Stimulated activated naive CD8-positive, alpha-beta T cell treated with anti-CD3 and anti-CD28 coated beads, Interleukin-15, Interleukin-2, amounts not matched to agents 100 U/mL and 50 U/mL, for 24 hours (primary cell): ENCODE results near the gene PAK1.
A peak's percentile ranks its signal among the peaks of the same experiment; 100 is the strongest.

Experiments
- ATAC-seq: fragments of 150-1000 bp; cut with Tn5 transposase; one replicate; pipeline ENCODE4 v1.10.0; 2021
- DNase-seq: peaks from one replicate; pipeline ENCODE4 v3.0.0; 2021

Gene PAK1

GRCh38 chr11:77436506-77436905 is 37.4 kb downstream of the PAK1 start:
- DNase-seq (no peak), ATAC-seq (no peak)

DNA sequence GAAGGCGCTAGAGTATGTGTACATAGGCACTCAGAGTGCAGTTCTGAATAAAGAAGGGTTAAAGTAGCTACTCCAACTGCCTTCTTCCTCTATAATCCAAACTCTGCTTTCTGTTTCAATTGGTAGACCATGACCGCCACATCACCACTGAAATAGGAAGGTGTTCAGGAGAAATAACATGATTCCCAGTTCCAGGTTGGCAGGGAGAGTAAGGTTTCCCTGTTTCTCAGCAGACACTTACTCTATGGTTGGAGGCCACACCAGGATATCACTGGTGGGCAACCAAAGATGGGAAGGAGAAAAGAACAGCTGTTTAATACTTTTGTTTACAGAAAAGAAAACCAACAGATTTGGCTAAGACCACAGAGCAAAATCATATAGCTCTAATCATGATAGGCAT is 37.9 kb downstream of the PAK1 start:
- no peak for ATAC-seq
- DNase-seq = no peak

GRCh38 chr11:77431813-77432212 is 42.1 kb downstream of the PAK1 start:
- no peak for DNase-seq
- peak; percentile 57 for ATAC-seq

- DNase-seq = no peak
- no peak for ATAC-seq
Measured at GRCh38 chr11:77428598-77428997, 45.3 kb downstream of the PAK1 start.

DNA sequence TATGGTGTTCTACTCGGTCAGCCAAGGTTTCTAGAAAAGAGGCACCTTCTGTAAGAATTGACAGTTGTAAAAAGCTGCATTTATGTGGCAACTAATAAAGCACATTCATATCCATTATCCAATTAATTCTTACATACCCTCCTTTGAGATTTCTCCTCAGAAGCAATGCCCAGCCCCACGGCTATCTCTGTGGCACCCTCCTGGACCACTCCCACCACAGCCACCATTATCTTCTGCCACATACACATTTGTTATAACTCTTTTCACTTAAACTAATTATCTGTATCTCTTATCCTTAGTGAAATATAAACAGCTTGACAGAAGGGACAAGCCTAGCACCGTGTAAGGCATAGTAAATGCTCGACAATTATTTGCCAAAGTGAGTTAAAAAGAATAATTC is 48.5 kb downstream of the PAK1 start:
- ATAC-seq = no peak
- DNase-seq = no peak

DNA sequence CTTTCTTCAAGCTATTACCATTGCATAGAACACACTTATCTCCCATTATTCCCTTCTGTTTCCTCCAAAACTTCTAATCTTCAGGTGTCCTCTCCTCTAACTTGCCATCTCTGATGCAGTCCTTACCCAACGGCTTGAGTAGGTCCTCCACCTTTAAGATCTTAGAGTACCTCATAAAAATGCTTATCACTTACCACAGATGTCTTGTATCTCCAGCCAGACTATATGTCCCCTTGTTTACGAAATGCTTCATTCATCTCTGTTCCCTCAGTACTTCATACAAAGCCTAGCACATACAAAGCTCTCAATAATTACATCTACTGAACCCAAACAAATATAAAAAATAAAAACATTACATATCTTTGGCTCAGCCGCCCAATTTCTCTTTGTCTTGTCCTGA is 49.2 kb downstream of the PAK1 start:
- DNase-seq (no peak), ATAC-seq (no peak)

- DNase-seq (no peak), ATAC-seq (no peak)
Measured at GRCh38 chr11:77423624-77424023, 50.3 kb downstream of the PAK1 start.

DNA sequence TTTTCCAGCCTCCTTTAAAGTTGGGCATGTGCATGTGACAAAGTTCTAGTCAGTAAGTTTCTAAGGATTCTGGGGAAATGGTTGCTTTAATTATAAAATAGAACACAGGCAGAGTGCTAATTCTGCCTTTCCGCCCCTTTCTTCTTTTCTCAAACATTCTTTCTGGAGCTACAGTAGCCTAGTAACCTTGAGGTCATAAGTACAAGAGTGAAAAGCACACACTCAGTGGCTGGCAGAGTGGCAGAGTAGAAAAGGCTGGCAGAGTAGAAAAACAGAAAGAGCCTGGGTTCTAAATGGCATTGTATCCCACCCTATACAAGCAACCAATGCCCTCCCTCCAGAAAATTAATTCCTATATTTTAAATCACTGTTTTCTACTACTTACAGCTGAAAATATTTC is 51.2 kb downstream of the PAK1 start:
- ATAC-seq (no peak), DNase-seq (no peak)

DNA sequence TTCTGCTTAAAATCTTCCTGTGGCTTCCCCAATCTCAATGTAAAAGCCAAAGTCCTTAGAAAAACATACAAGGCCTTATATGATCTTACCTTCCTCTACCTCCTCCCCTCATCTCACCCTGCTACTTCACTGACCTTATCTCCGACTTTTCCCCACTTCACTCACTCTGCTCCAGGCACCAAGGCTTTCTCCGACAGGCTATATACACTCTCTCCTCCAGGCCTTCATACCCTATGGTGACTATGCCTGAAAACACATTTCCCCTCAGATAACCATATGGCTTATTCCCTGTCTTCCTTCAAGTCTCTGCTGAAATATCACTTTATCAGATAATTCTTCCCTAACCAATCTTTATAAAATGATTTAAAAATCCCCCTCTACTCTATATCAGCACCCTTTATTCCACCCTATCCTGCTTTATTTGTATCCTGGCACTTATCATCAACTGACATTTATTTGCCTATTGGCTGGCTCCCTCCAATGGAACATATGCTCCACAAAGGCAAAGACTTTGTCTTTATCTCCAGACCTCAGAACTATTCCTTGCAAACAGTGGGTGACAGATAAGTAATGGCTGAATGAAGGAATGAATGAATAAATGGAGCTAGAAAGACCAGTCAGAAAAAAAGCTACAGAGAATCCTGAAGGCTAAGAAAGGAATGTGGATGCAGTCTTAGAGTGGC is 52.7 kb downstream of the PAK1 start:
- DNase-seq (no peak), ATAC-seq (no peak)

DNA sequence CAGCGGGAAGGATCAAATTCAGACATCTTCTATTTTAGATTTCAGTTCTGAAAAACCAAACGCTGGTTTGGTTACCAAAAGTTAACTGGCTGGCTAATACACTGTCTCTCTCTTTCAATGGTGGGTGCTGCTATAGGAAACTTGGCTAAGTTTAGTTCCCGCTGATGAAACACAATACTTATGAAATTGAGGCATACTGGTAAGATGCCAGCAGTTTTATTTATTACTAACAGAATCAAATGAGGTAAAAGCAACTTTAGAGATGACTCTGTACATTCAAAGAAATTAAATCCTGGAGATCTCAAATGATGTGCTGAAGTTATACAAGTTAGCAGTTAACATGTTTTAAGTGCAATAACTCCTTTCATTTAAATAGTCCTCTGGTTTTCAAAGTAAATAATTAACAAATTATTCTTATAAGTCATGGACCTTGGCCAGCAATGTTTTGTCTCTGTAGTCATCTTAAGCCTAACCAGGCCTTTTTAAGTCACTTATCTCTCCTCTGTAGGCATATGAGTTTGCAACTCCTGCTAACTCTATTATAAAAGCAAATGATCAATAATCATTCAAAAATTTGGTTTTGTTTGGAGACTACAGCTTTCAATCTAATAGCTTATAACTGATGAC is 54.8 kb downstream of the PAK1 start:
- no peak for ATAC-seq
- no peak for DNase-seq

GRCh38 chr11:77418155-77418970 is 55.5 kb downstream of the PAK1 start:
- DNase-seq (no peak), ATAC-seq (no peak)

DNA sequence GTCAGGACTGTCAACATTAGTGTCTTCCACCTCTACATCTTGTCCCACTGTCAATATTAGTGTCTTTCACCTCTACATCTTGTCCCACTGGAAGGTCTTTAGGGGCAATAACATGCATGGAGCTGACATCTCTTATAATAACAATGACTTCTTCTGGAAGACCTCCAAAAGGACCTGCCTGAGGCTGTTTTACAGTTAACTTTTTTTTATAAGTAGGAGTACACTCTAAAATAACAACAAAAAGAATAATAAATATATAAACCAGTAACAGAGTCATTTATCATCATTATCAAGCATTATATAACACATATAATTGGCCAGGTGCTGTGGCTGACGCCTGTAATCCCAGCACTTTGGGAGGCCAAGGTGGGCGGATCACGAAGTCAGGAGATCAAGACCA is 57.5 kb downstream of the PAK1 start:
- ATAC-seq (no peak), DNase-seq (no peak)

- DNase-seq (no peak), ATAC-seq (no peak)
Measured at GRCh38 chr11:77413850-77414460, 59.9 kb downstream of the PAK1 start.

- ATAC-seq = no peak
- DNase-seq = no peak
Measured at GRCh38 chr11:77412814-77413213, 61.1 kb downstream of the PAK1 start.

GRCh38 chr11:77411717-77412441 is 62.0 kb downstream of the PAK1 start:
- DNase-seq (peak; percentile 84), ATAC-seq (peak; percentile 94)

- DNase-seq (peak; percentile 35), ATAC-seq (peak; percentile 50)
Measured at GRCh38 chr11:77411137-77411707, 62.7 kb downstream of the PAK1 start.

- ATAC-seq (no peak), DNase-seq (no peak)
Measured at GRCh38 chr11:77410076-77410827, 63.6 kb downstream of the PAK1 start.

- ATAC-seq (no peak), DNase-seq (no peak)
Measured at GRCh38 chr11:77409046-77409445, 64.8 kb downstream of the PAK1 start.

- ATAC-seq = no peak
- DNase-seq = no peak
Measured at GRCh38 chr11:77407613-77408012, 66.3 kb downstream of the PAK1 start.

GRCh38 chr11:77406396-77406795 is 67.5 kb downstream of the PAK1 start:
- no peak for ATAC-seq
- no peak for DNase-seq

DNA sequence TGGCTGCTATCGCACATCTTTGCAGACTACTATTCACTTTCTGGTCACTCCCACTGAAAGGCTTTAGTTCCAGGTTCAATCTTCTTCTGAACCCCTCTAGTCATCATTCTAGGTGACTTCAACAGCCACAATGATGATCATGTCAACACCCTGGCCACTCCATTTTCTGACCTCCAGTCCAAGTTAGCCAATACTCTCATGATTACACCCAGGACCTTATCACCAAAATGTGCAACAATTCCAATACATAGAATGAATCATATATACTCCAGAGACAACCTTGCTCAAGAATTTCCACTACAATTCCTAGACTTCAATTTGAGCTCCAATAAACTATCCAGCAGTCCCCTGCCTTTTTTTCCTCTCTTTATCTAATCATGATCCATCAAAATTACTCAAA is 70.7 kb downstream of the PAK1 start:
- ATAC-seq (no peak), DNase-seq (no peak)
